ENCODE measurements around the gene RUNX2. TPM values are rescaled to one million over a fixed set of nuclear protein-coding genes. Genes with fewer than 3 reads are reported as not detected.

The RUNX2 gene
- total and polyA plus RNA-seq, 10 of the 15 experiments (the other 5 are each of a cell fraction or from before 2014, with no cell fraction given): 0.01 to 0.77 (median 0.15) TPM; not detected in 3

GRCh38 chr6:45647341-45648261 is 319.5 kb downstream of the RUNX2 start (continued):
- TF ChIP-seq SP1 (IDR thresholded peaks at IDR 0.05; ENCODE audit: low read depth, low read length): no peak
- TF ChIP-seq, protein P1, sequence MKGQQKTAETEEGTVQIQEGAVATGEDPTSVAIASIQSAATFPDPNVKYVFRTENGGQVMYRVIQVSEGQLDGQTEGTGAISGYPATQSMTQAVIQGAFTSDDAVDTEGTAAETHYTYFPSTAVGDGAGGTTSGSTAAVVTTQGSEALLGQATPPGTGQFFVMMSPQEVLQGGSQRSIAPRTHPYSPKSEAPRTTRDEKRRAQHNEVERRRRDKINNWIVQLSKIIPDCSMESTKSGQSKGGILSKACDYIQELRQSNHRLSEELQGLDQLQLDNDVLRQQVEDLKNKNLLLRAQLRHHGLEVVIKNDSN (IDR thresholded peaks at IDR 0.05; ENCODE audit: borderline replicate concordance, extremely low read length, insufficient read depth, low read depth, low read length): no peak

DNA sequence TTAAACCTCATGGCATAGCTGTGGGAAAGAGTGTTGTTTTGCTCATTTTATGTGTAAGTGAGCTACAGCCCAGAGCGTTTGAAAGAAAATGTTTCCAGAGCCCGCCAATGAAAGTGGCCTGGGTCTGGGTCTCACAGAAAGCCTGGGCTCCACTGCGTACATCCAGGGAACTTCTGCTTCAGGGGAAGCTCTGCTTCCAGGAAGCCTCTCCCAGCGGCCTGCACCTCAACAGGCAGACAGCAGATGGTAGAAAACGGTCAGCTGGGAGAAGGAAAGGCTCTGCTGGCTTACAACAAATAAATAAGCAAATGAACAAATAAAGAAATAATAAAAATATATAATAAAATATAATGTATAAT is 320.1 kb downstream of the RUNX2 start:
- Histone ChIP-seq H3K27ac (ENCODE audit: control insufficient read depth, insufficient read depth) (no peak overlapping the region), H3K36me3 (ENCODE audit: control insufficient read depth in 2 of 2, insufficient read depth in 2 of 2, low read length in 1 of 2) (no peaks in the 10 kb centered on the region), H3K9ac (ENCODE audit: control insufficient read depth, insufficient read depth, low read length) (no peak overlapping the region), H3K9me3 (replicated peaks; ENCODE audit: control insufficient read depth, insufficient read depth, low read length) (no peaks in the 10 kb centered on the region; the same call in 2 of the 3 replicates), H3K27me3 (replicated peaks in 1 of 2; ENCODE audit: control insufficient read depth in 2 of 2, insufficient read depth in 2 of 2, low read length in 1 of 2) (no peaks in the 10 kb centered on the region; a peak in 2 of 4 replicates), H3K4me1 (ENCODE audit: control insufficient read depth, insufficient read depth, low read length) (no peaks in the 10 kb centered on the region), H3K4me2 (ENCODE audit: control insufficient read depth, insufficient read depth) (no peak overlapping the region), H3K4me3 (no peak overlapping the region), H3K79me2 (ENCODE audit: control insufficient read depth, insufficient read depth, low read length) (no peaks in the 10 kb centered on the region), H4K20me1 (ENCODE audit: control insufficient read depth, insufficient read depth) (no peaks in the 10 kb centered on the region), H2AFZ (ENCODE audit: control insufficient read depth, low read depth, low read length) (no peak overlapping the region)
- POLR2A ChIA-PET: no interaction called here
- DNase-seq (ENCODE audit: low read depth, low spot score) (no peak), FAIRE-seq (no peak), ATAC-seq (no peak)
- SMC1A ChIA-PET (ENCODE audit: uncharacterized antibody, unreplicated experiment): interaction anchor here (1.0 kb wide), 1 partner anchor 67 kb away, joined by 3 read pairs; no protein-coding TSS in a partner anchor
- in situ Hi-C loops (cut with MboI): no loop called here
- RAD21 ChIA-PET (ENCODE audit: unreplicated experiment): no interaction called here
- 50% methylated on average over 5 of the region's 5 CpGs for WGBS (ENCODE audit: insufficient coverage, insufficient replicate concordance, low lambda C conversion rate, missing lambda C conversion rate)
- no TSS peak for BruUV-seq (replicated peaks)
- CTCF ChIA-PET: no interaction called here
- intact Hi-C loops (cut with micrococcal nuclease; ENCODE audit: unreplicated experiment): no loop called here
- TF ChIP-seq EP300 (IDR thresholded peaks at IDR 0.05; ENCODE audit: borderline replicate concordance in 1 of 2, control insufficient read depth in 1 of 2, low read depth in 2 of 2, low read length in 2 of 2): no peak
- TF ChIP-seq MEF2A (IDR thresholded peaks at IDR 0.05; ENCODE audit: insufficient read depth, low read depth, low read length): no peak
- TF ChIP-seq POLR2AphosphoS2 (IDR thresholded peaks at IDR 0.05; ENCODE audit: low read depth, low read length): no peak
- TF ChIP-seq SREBF2 (IDR thresholded peaks at IDR 0.05; ENCODE audit: low read length): no peak
- TF ChIP-seq, protein P2, sequence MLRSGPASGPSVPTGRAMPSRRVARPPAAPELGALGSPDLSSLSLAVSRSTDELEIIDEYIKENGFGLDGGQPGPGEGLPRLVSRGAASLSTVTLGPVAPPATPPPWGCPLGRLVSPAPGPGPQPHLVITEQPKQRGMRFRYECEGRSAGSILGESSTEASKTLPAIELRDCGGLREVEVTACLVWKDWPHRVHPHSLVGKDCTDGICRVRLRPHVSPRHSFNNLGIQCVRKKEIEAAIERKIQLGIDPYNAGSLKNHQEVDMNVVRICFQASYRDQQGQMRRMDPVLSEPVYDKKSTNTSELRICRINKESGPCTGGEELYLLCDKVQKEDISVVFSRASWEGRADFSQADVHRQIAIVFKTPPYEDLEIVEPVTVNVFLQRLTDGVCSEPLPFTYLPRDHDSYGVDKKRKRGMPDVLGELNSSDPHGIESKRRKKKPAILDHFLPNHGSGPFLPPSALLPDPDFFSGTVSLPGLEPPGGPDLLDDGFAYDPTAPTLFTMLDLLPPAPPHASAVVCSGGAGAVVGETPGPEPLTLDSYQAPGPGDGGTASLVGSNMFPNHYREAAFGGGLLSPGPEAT (IDR thresholded peaks at IDR 0.05; ENCODE audit: low read depth): no peak
- TF ChIP-seq SMAD5 (IDR thresholded peaks at IDR 0.05; ENCODE audit: low read depth): no peak
- no peak for TF ChIP-seq ZSCAN29 (IDR thresholded peaks at IDR 0.05)
- TF ChIP-seq SREBF1 (IDR thresholded peaks at IDR 0.05; ENCODE audit: low read length): no peak
- no peak for TF ChIP-seq BMI1 (IDR thresholded peaks at IDR 0.05; ENCODE audit: borderline replicate concordance)
- no peak for TF ChIP-seq HDGF (IDR thresholded peaks at IDR 0.05)
- no peak for TF ChIP-seq CBX3 (IDR thresholded peaks at IDR 0.05; ENCODE audit: borderline replicate concordance, low read depth)
- no peak for TF ChIP-seq BCL11A (IDR thresholded peaks at IDR 0.05; ENCODE audit: low read depth, low read length)
- TF ChIP-seq FOXK2 (IDR thresholded peaks at IDR 0.05): no peak
- TF ChIP-seq NRF1 (conservative IDR thresholded peaks at IDR 0.05; ENCODE audit: low read depth, low read length): no peak
- TF ChIP-seq, protein P3, sequence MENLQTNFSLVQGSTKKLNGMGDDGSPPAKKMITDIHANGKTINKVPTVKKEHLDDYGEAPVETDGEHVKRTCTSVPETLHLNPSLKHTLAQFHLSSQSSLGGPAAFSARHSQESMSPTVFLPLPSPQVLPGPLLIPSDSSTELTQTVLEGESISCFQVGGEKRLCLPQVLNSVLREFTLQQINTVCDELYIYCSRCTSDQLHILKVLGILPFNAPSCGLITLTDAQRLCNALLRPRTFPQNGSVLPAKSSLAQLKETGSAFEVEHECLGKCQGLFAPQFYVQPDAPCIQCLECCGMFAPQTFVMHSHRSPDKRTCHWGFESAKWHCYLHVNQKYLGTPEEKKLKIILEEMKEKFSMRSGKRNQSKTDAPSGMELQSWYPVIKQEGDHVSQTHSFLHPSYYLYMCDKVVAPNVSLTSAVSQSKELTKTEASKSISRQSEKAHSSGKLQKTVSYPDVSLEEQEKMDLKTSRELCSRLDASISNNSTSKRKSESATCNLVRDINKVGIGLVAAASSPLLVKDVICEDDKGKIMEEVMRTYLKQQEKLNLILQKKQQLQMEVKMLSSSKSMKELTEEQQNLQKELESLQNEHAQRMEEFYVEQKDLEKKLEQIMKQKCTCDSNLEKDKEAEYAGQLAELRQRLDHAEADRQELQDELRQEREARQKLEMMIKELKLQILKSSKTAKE (IDR thresholded peaks at IDR 0.05; ENCODE audit: low read depth, poor library complexity, severe bottlenecking): no peak
- TF ChIP-seq ZNF274 (IDR thresholded peaks at IDR 0.05; ENCODE audit: insufficient read depth, insufficient read length): no peak
- no peak for TF ChIP-seq ESRRA (IDR thresholded peaks at IDR 0.05; ENCODE audit: low read length)
